ENCODE data around the gene KIF21B.

KIF21B gene, protein sequence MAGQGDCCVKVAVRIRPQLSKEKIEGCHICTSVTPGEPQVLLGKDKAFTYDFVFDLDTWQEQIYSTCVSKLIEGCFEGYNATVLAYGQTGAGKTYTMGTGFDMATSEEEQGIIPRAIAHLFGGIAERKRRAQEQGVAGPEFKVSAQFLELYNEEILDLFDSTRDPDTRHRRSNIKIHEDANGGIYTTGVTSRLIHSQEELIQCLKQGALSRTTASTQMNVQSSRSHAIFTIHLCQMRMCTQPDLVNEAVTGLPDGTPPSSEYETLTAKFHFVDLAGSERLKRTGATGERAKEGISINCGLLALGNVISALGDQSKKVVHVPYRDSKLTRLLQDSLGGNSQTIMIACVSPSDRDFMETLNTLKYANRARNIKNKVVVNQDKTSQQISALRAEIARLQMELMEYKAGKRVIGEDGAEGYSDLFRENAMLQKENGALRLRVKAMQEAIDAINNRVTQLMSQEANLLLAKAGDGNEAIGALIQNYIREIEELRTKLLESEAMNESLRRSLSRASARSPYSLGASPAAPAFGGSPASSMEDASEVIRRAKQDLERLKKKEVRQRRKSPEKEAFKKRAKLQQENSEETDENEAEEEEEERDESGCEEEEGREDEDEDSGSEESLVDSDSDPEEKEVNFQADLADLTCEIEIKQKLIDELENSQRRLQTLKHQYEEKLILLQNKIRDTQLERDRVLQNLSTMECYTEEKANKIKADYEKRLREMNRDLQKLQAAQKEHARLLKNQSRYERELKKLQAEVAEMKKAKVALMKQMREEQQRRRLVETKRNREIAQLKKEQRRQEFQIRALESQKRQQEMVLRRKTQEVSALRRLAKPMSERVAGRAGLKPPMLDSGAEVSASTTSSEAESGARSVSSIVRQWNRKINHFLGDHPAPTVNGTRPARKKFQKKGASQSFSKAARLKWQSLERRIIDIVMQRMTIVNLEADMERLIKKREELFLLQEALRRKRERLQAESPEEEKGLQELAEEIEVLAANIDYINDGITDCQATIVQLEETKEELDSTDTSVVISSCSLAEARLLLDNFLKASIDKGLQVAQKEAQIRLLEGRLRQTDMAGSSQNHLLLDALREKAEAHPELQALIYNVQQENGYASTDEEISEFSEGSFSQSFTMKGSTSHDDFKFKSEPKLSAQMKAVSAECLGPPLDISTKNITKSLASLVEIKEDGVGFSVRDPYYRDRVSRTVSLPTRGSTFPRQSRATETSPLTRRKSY (N-terminal part only)

DNA sequence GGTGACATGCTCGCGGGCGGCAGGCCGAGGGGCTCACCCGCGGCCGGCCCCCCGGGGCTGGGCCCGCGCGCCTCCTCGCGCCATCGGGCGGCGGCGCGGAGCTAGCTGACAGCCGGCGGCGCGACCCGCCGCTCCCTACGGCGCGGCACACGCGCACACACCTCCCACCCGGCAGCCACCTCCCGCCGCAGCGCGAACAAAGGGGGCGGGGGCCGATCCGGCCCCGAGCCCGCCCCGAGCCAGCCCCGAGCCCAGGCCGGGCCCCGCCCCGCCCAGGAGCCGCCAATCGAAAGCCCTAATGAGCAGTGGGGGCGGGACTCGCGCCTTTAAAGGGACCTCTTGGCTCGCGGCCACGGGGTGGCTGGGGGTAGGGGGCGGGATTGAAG is at the start of gene KIF21B:
Gene KIF21B, minus strand, starts transcription at position 198 of the 386 bp plus-strand sequence. CDS start 331 bp downstream, outside the sequence.
- TF ChIP-seq ZNF274 (IDR thresholded peaks at IDR 0.05; ENCODE audit: low read depth, low read length) = no peak
- H3K4me3 ChIP-seq (ENCODE audit: low read length) = peak within 1 kb of the TSS; percentile 76

DNA sequence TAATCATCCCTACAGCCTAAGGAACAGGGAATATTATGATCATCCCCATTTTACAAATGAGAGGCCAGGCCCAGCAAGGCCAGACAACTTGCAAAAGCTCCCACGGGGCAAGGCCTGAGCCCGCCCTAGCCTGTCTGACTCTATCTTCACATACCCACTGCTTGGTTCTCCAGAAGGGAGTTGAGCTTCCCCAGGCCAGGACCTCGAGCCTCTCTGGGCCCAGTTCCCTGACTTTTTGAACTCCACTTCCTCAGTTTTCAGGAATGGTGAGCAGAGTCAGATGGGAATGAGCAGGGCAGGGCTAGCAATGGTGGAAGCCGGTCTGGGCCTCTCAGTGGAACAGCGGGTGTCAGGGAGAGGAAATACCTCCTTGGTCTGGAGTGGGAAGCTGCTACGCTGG is 49.4 kb upstream of the KIF21B start:
- TF ChIP-seq ZNF274 (IDR thresholded peaks at IDR 0.05; ENCODE audit: low read depth, low read length) = no peak
- H3K4me3 ChIP-seq (ENCODE audit: low read length) = no peak overlapping the region

DNA sequence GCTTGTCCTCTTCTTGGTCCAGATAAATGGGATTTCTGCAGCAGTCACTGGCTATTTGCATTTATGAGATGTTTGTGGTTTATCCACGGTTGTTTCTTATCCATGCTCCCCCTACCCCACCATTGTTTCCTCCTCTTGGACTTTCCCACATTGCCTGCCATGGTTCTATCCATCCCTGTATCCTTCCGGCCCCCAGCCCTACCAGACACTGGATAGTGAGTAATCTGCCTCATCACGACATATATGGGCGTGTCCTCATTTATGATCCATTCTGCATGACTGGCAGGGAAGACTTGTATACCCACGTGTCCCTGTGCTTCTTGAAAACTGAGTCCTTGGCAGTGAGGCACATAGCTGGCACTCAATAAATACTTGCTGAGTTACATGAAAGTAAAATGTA is 48.6 kb upstream of the KIF21B start:
- no peak for TF ChIP-seq ZNF274 (IDR thresholded peaks at IDR 0.05; ENCODE audit: low read depth, low read length)
- H3K4me3 ChIP-seq (ENCODE audit: low read length) = no peak overlapping the region

DNA sequence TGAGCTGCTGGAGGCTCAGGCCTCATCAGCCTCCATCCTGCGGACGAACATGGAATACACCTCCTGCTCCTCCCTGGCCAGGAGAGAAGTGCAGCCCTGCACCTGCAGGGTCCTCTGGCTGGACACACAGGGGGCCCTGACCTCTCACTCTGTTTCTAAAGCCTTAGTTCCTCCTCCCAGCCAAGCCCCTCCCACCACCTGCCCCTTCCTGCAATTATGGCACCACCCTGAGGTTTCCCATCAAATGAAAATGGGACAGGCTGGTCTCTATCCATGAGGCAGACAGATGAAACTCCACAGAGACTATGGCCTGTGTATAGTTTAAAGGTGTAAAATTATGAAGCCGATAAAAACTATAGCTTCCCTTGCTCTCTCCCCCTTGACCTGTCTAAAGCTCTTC is 46.1 kb upstream of the KIF21B start:
- TF ChIP-seq ZNF274 (IDR thresholded peaks at IDR 0.05; ENCODE audit: low read depth, low read length) = no peak
- H3K4me3 ChIP-seq (ENCODE audit: low read length) = no peak overlapping the region

DNA sequence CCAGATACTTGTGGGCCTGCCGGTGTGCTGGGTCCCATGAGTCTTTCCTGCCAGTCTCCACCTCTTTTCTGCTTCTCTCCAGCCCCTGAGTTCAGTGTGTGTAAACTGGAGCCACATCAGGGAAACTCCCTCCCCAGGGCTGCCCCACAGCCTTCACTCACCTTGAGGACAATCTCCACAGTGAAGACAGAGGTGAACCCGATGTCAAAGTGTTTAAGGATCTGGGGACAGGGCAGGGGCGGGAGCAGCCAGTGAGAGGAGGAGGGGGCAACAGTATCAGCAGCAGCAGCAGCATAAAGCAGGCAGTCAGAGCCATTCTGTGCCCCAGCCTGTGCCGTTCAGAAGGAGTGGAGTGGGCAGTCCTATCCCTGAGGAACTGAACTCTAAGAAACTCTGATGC is 45.5 kb upstream of the KIF21B start:
- H3K4me3 ChIP-seq (ENCODE audit: low read length) = no peak overlapping the region
- no peak for TF ChIP-seq ZNF274 (IDR thresholded peaks at IDR 0.05; ENCODE audit: low read depth, low read length)

DNA sequence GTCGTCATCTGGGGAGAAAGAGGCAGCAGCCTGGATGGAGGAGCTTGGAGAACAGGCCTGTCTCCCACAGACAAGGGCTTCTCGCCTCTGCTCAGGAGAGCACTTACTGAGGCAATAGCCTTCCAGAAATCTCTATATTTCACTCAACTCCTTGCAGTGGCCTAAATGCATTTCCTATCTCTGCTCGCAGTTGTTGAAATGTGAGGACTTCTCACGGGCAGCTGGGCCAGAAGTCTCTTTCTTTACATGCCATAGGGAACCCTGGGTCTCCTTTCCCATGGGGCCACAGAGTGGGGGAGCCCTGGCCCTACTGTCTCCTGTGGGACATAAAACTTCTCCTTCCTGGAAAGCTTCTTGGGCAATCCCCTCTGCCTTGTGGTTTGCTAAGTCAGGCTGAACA is 43.5 kb upstream of the KIF21B start:
- no peak overlapping the region for H3K4me3 ChIP-seq (ENCODE audit: low read length)
- TF ChIP-seq ZNF274 (IDR thresholded peaks at IDR 0.05; ENCODE audit: low read depth, low read length) = no peak

DNA sequence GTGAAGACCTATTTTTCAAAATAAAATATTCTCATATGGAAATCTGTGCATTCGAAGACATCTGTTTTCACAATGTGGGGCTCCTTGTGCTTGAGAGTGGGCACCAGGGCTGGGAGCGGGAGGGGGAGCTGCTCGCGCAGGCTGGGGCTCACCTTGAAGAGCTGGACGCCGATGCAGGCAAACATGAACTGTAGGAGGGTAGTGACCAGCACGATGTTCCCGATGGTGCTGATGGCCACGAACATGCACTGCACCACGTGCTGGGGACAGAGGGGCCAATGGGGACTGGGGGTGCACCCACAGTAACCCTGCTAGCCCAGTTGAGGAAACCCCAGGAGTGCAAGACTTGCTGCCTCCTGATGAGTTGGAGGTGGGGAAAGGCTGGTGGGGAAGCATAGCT is 42.2 kb upstream of the KIF21B start:
- no peak overlapping the region for H3K4me3 ChIP-seq (ENCODE audit: low read length)
- no peak for TF ChIP-seq ZNF274 (IDR thresholded peaks at IDR 0.05; ENCODE audit: low read depth, low read length)

DNA sequence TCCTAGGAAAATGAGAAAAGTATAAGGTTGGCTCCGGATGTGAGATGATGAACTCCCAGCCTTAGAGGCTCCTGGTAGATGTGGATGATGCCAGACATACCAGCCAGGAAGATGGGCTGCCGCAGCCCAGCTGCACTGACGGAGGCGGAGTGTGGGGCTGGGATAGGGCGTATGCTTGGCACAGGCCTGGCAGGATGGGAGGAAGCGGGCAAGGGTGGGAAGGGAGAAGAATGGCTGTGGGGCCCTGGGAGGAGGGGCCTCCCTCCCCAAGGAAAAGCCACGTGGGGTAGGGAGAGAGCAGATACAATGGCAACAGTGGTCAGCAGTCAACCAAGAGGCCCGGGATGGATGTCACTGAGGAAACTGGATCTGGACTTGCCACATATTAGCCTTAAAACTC is 41.3 kb upstream of the KIF21B start:
- H3K4me3 ChIP-seq (ENCODE audit: low read length) = no peak overlapping the region
- TF ChIP-seq ZNF274 (IDR thresholded peaks at IDR 0.05; ENCODE audit: low read depth, low read length) = no peak

DNA sequence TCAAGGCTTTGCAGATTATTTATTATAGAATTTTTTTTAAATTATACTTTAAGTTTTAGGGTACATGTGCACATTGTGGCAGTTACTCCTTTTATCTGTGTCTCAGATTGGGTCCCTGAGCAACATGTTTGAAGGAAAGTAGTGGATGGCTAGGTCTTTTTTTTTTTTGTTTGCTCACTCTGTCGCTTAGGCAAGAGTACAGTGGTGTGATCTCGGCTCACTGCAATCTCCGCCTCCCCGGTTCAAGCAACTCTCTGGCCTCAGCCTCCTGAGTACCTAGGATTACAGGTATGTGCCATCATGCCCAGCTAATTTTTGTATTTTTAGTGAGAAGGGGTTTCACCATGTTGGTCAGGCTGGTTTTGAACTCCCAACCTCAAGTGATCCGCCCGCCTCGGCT is 39.6 kb upstream of the KIF21B start:
- TF ChIP-seq ZNF274 (IDR thresholded peaks at IDR 0.05; ENCODE audit: low read depth, low read length) = no peak
- no peak overlapping the region for H3K4me3 ChIP-seq (ENCODE audit: low read length)

DNA sequence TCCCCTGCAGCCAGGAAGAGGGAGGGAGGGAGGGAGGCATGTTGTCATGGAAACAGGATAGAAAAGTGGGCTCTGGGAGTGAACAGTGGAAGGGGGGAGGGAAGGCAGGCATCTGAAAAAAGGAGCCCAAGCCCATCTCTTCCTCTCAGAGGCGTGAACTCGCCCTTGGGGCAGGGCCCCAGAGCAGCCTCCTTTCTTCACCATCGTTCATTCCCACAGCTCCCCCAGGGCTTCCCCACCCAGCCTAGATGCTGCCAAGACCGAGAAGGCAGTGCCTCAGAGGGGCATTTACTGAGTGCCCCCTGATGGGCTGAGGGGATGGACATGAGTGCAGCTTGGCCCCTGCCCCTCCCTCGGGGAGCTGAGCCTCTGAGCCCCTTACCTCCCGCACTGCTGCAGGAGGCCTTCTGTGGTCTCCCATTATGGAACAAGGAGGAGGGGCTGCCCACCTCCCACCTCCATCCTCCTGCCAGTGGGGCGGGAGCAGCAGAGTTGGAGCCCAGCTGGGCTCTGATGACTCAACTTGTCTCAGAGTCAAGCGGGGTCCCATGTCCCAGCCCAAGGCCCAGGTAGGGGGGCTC is 39.1 kb upstream of the KIF21B start:
- no peak overlapping the region for H3K4me3 ChIP-seq (ENCODE audit: low read length)
- no peak for TF ChIP-seq ZNF274 (IDR thresholded peaks at IDR 0.05; ENCODE audit: low read depth, low read length)

DNA sequence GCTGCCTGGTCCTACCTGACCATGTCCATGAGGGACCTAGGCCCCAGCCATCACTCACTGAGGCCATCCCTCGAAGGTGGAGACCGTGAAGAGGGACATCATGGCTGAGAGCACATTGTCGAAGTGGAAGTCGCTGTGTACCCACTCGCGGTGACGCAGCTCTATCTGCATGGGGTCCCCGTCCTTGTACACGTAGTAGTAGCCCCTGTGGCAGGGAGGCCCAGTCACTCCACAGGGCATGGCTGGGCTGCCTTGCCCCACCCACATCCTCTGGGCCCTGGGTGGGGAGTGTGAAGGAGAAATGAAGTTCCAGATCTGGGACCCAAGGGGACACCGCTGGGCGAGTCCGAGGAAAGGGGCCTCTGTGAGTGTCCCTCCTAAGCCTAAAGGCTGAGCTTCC is 38.4 kb upstream of the KIF21B start:
- no peak for TF ChIP-seq ZNF274 (IDR thresholded peaks at IDR 0.05; ENCODE audit: low read depth, low read length)
- H3K4me3 ChIP-seq (ENCODE audit: low read length) = no peak overlapping the region

DNA sequence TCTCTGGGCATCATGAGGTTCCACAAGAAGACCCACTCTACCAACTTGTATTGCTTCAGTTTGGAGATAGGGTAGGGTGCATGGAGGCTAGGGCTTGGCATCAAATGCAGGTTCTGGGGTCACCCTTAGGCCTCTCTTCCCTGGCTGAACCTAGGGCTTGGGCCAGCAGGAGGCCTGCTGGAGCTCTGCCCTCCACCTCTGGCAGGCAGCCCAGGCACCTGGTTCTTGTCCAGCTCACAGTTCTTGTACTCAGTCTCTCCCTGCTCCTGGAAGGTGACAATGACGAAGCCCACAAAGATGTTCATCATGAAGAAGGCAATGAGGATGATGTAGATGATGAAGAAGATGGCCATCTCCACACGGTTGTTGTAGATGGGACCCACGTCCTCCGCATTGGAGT is 37.5 kb upstream of the KIF21B start:
- no peak for TF ChIP-seq ZNF274 (IDR thresholded peaks at IDR 0.05; ENCODE audit: low read depth, low read length)
- H3K4me3 ChIP-seq (ENCODE audit: low read length) = no peak overlapping the region

DNA sequence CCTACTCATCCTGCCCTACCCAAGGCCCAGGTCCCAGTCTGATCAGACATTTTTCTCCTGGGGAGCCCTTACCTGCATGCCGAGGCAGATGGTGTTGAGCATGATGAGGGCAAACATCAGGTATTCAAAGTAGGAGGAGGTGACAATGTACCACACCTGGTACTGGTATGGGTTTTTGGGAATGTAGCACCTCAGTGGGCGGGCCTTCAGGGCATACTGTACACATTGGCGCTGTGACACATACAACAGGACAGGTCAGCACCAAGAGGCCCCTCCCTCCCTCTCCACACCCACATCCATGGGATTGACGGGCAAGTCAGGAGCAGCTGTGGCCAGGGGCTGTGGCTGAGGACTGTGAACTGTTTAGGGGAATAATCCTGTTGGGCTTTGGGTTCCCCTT is 37.1 kb upstream of the KIF21B start:
- H3K4me3 ChIP-seq (ENCODE audit: low read length) = no peak overlapping the region
- TF ChIP-seq ZNF274 (IDR thresholded peaks at IDR 0.05; ENCODE audit: low read depth, low read length) = no peak

Measured in GM08714 (cell line).